GM12801 (cell line): ENCODE data around the gene KCNK5.

ENCODE experiments used
- CTCF ChIP-seq: IDR thresholded peaks from one replicate; pipeline ENCODE4 v1.5.1; 2011; ENCODE audit warnings: control low read depth; ENCODE audit not compliant: insufficient read length; ENCODE audit errors: extremely low read depth

KCNK5 gene

GRCh38 chr6:39207416-39208222 is 21.7 kb downstream of the KCNK5 start:
- no peak for TF ChIP-seq CTCF

GRCh38 chr6:39206250-39206721 is 23.0 kb downstream of the KCNK5 start:
- TF ChIP-seq CTCF = no peak

GRCh38 chr6:39204646-39205244 is 24.5 kb downstream of the KCNK5 start:
- TF ChIP-seq CTCF = no peak

- TF ChIP-seq CTCF = no peak
Measured at GRCh38 chr6:39204160-39204495, 25.1 kb downstream of the KCNK5 start.

- TF ChIP-seq CTCF = no peak
Measured at GRCh38 chr6:39203436-39204159, 25.7 kb downstream of the KCNK5 start.

- TF ChIP-seq CTCF = no peak
Measured at GRCh38 chr6:39202166-39202565, 27.1 kb downstream of the KCNK5 start.

- TF ChIP-seq CTCF = no peak
Measured at GRCh38 chr6:39200498-39201020, 28.7 kb downstream of the KCNK5 start.
